Ovary (tissue), 9 donors: ENCODE results near the gene TBC1D14. TPM values are rescaled to one million over a fixed set of nuclear protein-coding genes. Genes with fewer than 3 reads are reported as not detected.

Source experiments
- DNase-seq, 5 donors: peaks; one replicate each; pipeline ENCODE4 v3.0.0-alpha.2; 2019 to 2020
- H3K27ac ChIP-seq, 2 donors: fragments of 200-600 bp; one replicate each; pipeline versions ENCODE4 v1.5.1 to v1.8.0; 2019 to 2022
- H3K27me3 ChIP-seq: fragments of 200-600 bp; one replicate; pipeline ENCODE4 v1.8.0; 2022
- H3K36me3 ChIP-seq: fragments of 200-600 bp; sonication (generic); one replicate; pipeline ENCODE4 v1.5.1; 2019
- H3K4me1 ChIP-seq: one replicate; pipeline ENCODE4 v1.8.1; 2013; ENCODE audit warnings: mild to moderate bottlenecking, moderate library complexity; ENCODE audit not compliant: insufficient read depth
- H3K4me3 ChIP-seq: fragments of 200-600 bp; sonication (generic); one replicate; pipeline ENCODE4 v1.5.1; 2017
- H3K9me3 ChIP-seq, 2 donors: fragments of 200-600 bp in 1 of 2; sonication (generic) in 1 of 2; one replicate each; pipeline versions ENCODE4 v1.5.1 to v1.8.1; 2013 to 2019; ENCODE audit warnings: mild to moderate bottlenecking in 1 of 2, moderate library complexity in 1 of 2
- CTCF ChIP-seq, 3 donors: fragments of 450-650 bp in 2 of 3; fragments of 200-600 bp in 1 of 3; IDR thresholded peaks; one replicate each; pipeline versions ENCODE4 v1.5.1 to v1.8.0; 2016 to 2022; ENCODE audit warnings: antibody characterized with exemption in 3 of 3, mild to moderate bottlenecking in 1 of 3
- EP300 ChIP-seq: sonication (generic); formaldehyde crosslinking; IDR thresholded peaks from one replicate; pipeline ENCODE4 v1.6.1; 2017; ENCODE audit warnings: antibody characterized with exemption
- POLR2A ChIP-seq: fragments of 450-650 bp; IDR thresholded peaks from one replicate; pipeline ENCODE4 v1.6.1; 2017; ENCODE audit warnings: antibody characterized with exemption, mild to moderate bottlenecking, moderate library complexity
- WGBS, 3 donors: extraction: QIAGEN DNeasy Blood & Tissue Kit in 1 of 3; methylation state at CpG; one replicate each; pipeline versions ENCODE4 v1.1.5 to v1.1.7; 2013 to 2017; 5-methylcytosine and 5-hydroxymethylcytosine counted together
- intact Hi-C, 4 donors: fragments of 100-400 bp; cut with DNase I; formaldehyde crosslinking; loops; one replicate each; pipeline versions ENCODE4 v1.11.0 to v1.15.1; 2022 to 2023
- polyA plus RNA-seq, 2 donors: library from polyadenylated mRNA; stranded (reverse); fragments of 200-250 nt in 1 of 2; fragments of 350-450 nt in 1 of 2; fragmentation: Illumina TruSeq in 1 of 2; extraction: RNeasy Lipid Tissue Mini Kit (QIAGEN cat#74804) in 1 of 2; gene quantifications; one replicate each; pipeline ENCODE4 v1.2.3, GENCODE V29; 2013 to 2014
- total RNA-seq, 7 donors: library from RNA; depleted of rRNA in 2 of 7; stranded (reverse); fragments of >200 nt in 2 of 7; fragmentation: NEBNext Ultra II Directional in 3 of 7; extraction: Animal tissue kit (Norgen Biotek cat#: 25700) in 3 of 7; gene quantifications; one replicate each; pipeline versions ENCODE4 v1.1.0 to v1.2.4, GENCODE V29; 2016 to 2023
- donor health status: DM: no; HTN: no; CAD: no; lungs with moderate emphysema.
- donor health status: DM: no; HTN: no; CAD: no.
- donor health status: Bipolar disorder and iron deficiency.
- donor health status: DM: yes; HTN: yes; CAD: no.
- donor health status: DM: no; HTN: no; CAD: no.
- donor health status: DM: yes; HTN: yes; CAD: no.

TBC1D14 gene
- total and polyA plus RNA-seq, 9 donors, result 19.9 to 40.0 (median 34.4) TPM

- TF ChIP-seq CTCF (IDR thresholded peaks at IDR 0.05) (no peak), EP300 (no peak), POLR2A (no peak)
- DNase-seq, result no peak
- no peaks in the 10 kb centered on the region for H3K36me3 ChIP-seq
- no peak overlapping the region for H3K27ac ChIP-seq
- no peaks in the 10 kb centered on the region for H3K27me3 ChIP-seq
- H3K4me3 ChIP-seq, result no peak overlapping the region
- no peaks in the 10 kb centered on the region for H3K4me1 ChIP-seq
- no peaks in the 10 kb centered on the region for H3K9me3 ChIP-seq
- intact Hi-C loops, result no loop called here
- 78 to 85% (median 81%) methylated on average over 4 of the region's 4 CpGs for WGBS, 3 donors
Measured at GRCh38 chr4:7004331-7004730, 94.7 kb downstream of the TBC1D14 start.

- Histone ChIP-seq H3K9me3 (no peaks in the 10 kb centered on the region), H3K27me3 (no peaks in the 10 kb centered on the region), H3K27ac (no peak overlapping the region), H3K36me3 (no peaks in the 10 kb centered on the region), H3K4me1 (no peaks in the 10 kb centered on the region), H3K4me3 (no peak overlapping the region)
- intact Hi-C loops, result no loop called here
- no peak for DNase-seq
- 85 to 92% (median 86%) methylated on average over 4 of the region's 4 CpGs for WGBS, 3 donors
- TF ChIP-seq CTCF (IDR thresholded peaks at IDR 0.05), result no peak
- no peak for TF ChIP-seq EP300
- no peak for TF ChIP-seq POLR2A
Measured at GRCh38 chr4:7005571-7005970, 95.9 kb downstream of the TBC1D14 start.

DNA sequence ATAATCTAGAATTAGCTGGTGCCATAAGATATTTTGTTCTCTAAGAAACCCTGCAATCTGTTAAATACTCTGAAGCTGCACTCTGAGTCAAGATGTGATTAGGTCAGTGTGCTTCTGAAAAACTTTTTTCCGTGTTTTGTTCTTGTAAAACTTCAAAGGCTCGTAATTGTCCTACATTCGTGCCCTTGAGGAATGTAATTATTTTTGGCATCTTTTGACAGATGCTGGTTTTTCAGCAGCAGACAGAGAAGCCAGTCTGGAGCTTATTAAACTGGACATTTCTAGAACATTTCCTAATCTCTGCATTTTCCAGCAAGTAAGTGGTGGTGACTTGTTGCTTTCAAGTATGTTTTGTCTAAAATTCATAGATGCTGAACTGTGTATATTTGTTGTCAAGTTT lies 96.8 kb downstream of the TBC1D14 start:
- Histone ChIP-seq H3K27ac (no peak overlapping the region), H3K36me3 (no peaks in the 10 kb centered on the region), H3K27me3 (no peaks in the 10 kb centered on the region), H3K9me3 (no peaks in the 10 kb centered on the region), H3K4me3 (no peak overlapping the region), H3K4me1 (no peaks in the 10 kb centered on the region)
- WGBS, 3 donors, result 32 to 45% (median 33%) methylated on average over 3 of the region's 3 CpGs
- no peak for DNase-seq
- intact Hi-C loops, result no loop called here
- TF ChIP-seq POLR2A (no peak), CTCF (IDR thresholded peaks at IDR 0.05) (no peak), EP300 (no peak)

- TF ChIP-seq POLR2A (no peak), EP300 (no peak), CTCF (IDR thresholded peaks at IDR 0.05) (no peak)
- Histone ChIP-seq H3K4me1 (no peaks in the 10 kb centered on the region), H3K9me3 (no peaks in the 10 kb centered on the region), H3K36me3 (no peaks in the 10 kb centered on the region), H3K4me3 (no peak overlapping the region), H3K27ac (no peak overlapping the region), H3K27me3 (no peaks in the 10 kb centered on the region)
- intact Hi-C loops, result no loop called here
- 87 to 92% (median 87%) methylated on average over 12 of the region's 12 CpGs for WGBS, 3 donors
- DNase-seq, result no peak
Measured at GRCh38 chr4:7007142-7007907, 97.7 kb downstream of the TBC1D14 start.
